Neuronal stem cell (in vitro differentiated cells): ENCODE results near the gene UBE2L3.
A peak's percentile ranks its signal among the peaks of the same experiment; 100 is the strongest.

ENCODE experiments used
- DNase-seq: peaks from one replicate; pipeline ENCODE4 v3.0.0-alpha.2; 2013; ENCODE audit warnings: low spot score
- H2AFZ ChIP-seq: one replicate; pipeline ENCODE4 v1.6.1; 2013; ENCODE audit warnings: mild to moderate bottlenecking, low read length, inconsistent platforms
- H2AK5ac ChIP-seq: 2 replicates; pipeline ENCODE4 v1.6.1; 2013; ENCODE audit warnings: low read depth, mild to moderate bottlenecking, inconsistent platforms, low read length, moderate library complexity, mixed read lengths
- H2BK120ac ChIP-seq: 2 replicates; pipeline ENCODE4 v1.6.1; 2013; ENCODE audit warnings: low read depth, mild to moderate bottlenecking, inconsistent platforms, low read length, moderate library complexity, mixed read lengths
- H2BK12ac ChIP-seq: one replicate; pipeline ENCODE4 v1.6.1; 2013; ENCODE audit warnings: low read length, inconsistent platforms
- H2BK15ac ChIP-seq: 2 replicates; pipeline ENCODE4 v1.6.1; 2013; ENCODE audit warnings: mild to moderate bottlenecking, low read length, inconsistent platforms, mixed read lengths
- H2BK5ac ChIP-seq: one replicate; pipeline ENCODE4 v1.6.1; 2013; ENCODE audit warnings: inconsistent platforms, mild to moderate bottlenecking, low read length, moderate library complexity
- H3K14ac ChIP-seq: one replicate; pipeline ENCODE4 v1.6.1; 2013; ENCODE audit warnings: low read length, inconsistent platforms
- H3K18ac ChIP-seq: 2 replicates; pipeline ENCODE4 v1.6.1; 2013; ENCODE audit warnings: low read length, inconsistent platforms
- H3K23ac ChIP-seq: 2 replicates; pipeline ENCODE4 v1.6.1; 2013; ENCODE audit warnings: low read depth, mild to moderate bottlenecking, mixed read lengths, low read length, inconsistent platforms; ENCODE audit not compliant: poor library complexity
- H3K27ac ChIP-seq: replicated peaks from 3 replicates; pipeline ENCODE4 v1.5.1; 2013; ENCODE audit warnings: low read length, inconsistent platforms
- H3K27me3 ChIP-seq, 3 experiments: 2 replicates each; pipeline ENCODE4 v1.6.1; 2013; ENCODE audit warnings: low read length in 3 of 3, mild to moderate bottlenecking in 2 of 3, inconsistent platforms in 1 of 3, low read depth in 1 of 3, mixed read lengths in 1 of 3, moderate library complexity in 1 of 3; ENCODE audit not compliant: control insufficient read depth in 3 of 3, insufficient read depth in 3 of 3
- H3K36me3 ChIP-seq, 2 donors: replicated peaks in 1 of 2; 2 replicates each; pipeline ENCODE4 v1.6.1; 2013; ENCODE audit warnings: low read length in 2 of 2; ENCODE audit not compliant: control insufficient read depth in 2 of 2, insufficient read depth in 2 of 2
- H3K4ac ChIP-seq: 2 replicates; pipeline ENCODE4 v1.6.1; 2013; ENCODE audit warnings: inconsistent platforms, mild to moderate bottlenecking, low read length, moderate library complexity
- H3K4me1 ChIP-seq, 2 donors: 1 replicate in 1 of 2; 2 replicates in 1 of 2; pipeline ENCODE4 v1.6.1; 2013; ENCODE audit warnings: low read length in 2 of 2, low read depth in 1 of 2; ENCODE audit not compliant: control insufficient read depth in 2 of 2, insufficient read depth in 1 of 2
- H3K4me2 ChIP-seq: one replicate; pipeline ENCODE4 v1.6.1; 2013; ENCODE audit warnings: mild to moderate bottlenecking, low read length, inconsistent platforms; ENCODE audit not compliant: insufficient read depth, poor library complexity, severe bottlenecking
- H3K4me3 ChIP-seq, 2 donors: 2 replicates each; pipeline ENCODE4 v1.5.1; 2013; ENCODE audit warnings: low read length in 2 of 2, mild to moderate bottlenecking in 2 of 2, inconsistent platforms in 1 of 2, moderate library complexity in 1 of 2
- H3K79me1 ChIP-seq: one replicate; pipeline ENCODE4 v1.6.1; 2013; ENCODE audit warnings: low read depth, mild to moderate bottlenecking, inconsistent platforms, low read length, moderate library complexity
- H3K9ac ChIP-seq: one replicate; pipeline ENCODE4 v1.6.1; 2013; ENCODE audit warnings: mild to moderate bottlenecking, low read depth, low read length, inconsistent platforms; ENCODE audit not compliant: poor library complexity
- H3K9me3 ChIP-seq, 2 donors: replicated peaks in 1 of 2; 2 replicates each; pipeline versions ENCODE3 to v1.6.1; 2013; ENCODE audit warnings: low read length in 2 of 2, mild to moderate bottlenecking in 2 of 2, inconsistent platforms in 1 of 2, low read depth in 1 of 2, mixed read lengths in 1 of 2, moderate library complexity in 1 of 2; ENCODE audit not compliant: control insufficient read depth in 2 of 2, insufficient read depth in 1 of 2
- H4K8ac ChIP-seq: one replicate; pipeline ENCODE4 v1.6.1; 2013; ENCODE audit warnings: low read depth, mild to moderate bottlenecking, inconsistent platforms, low read length, moderate library complexity
- H4K91ac ChIP-seq: one replicate; pipeline ENCODE4 v1.6.1; 2013; ENCODE audit warnings: low read length, low read depth, mild to moderate bottlenecking, inconsistent platforms; ENCODE audit not compliant: poor library complexity
- WGBS, 2 donors: extraction: QIAGEN DNeasy Blood & Tissue Kit; methylation state at CpG; one replicate each; pipeline ENCODE4 v1.1.7; 2013; ENCODE audit warnings: missing lambda C conversion rate in 2 of 2, mixed read lengths in 1 of 2; ENCODE audit not compliant: insufficient read length in 2 of 2, insufficient replicate concordance in 1 of 2; ENCODE audit errors: extremely low coverage in 2 of 2; 5-methylcytosine and 5-hydroxymethylcytosine counted together

UBE2L3 gene

GRCh38 chr22:21651521-21652009 is 84.1 kb downstream of the UBE2L3 start:
- peak overlapping the region; percentile 98 for H3K27ac ChIP-seq

GRCh38 chr22:21652010-21652546 is 84.6 kb downstream of the UBE2L3 start:
- H3K4me1 ChIP-seq = peaks cover 25 to 33% of the 10 kb centered on the region in 2 donors
- H2BK12ac ChIP-seq = peak overlapping the region; percentile 100
- H3K36me3 ChIP-seq = peaks cover 29 to 55% of the 10 kb centered on the region in 2 donors
- H3K4me3 ChIP-seq = peak overlapping the region; percentile 97 to 98
- H2BK15ac ChIP-seq = peak overlapping the region; percentile 97
- peak overlapping the region; percentile 91 for H2AFZ ChIP-seq
- H3K79me1 ChIP-seq = peaks cover 18% of the 10 kb centered on the region
- peak overlapping the region; percentile 99 for H4K91ac ChIP-seq
- H2AK5ac ChIP-seq = peak overlapping the region; percentile 100
- peak overlapping the region; percentile 99 for H2BK120ac ChIP-seq
- DNase-seq = peak; percentile 91
- WGBS, 2 donors = no CpG with 5 or more reads among the region's 44 CpGs
- no peak overlapping the region for H4K8ac ChIP-seq
- H3K4me2 ChIP-seq = peak overlapping the region; percentile 80
- no peaks in the 10 kb centered on the region for H3K9me3 ChIP-seq
- peak overlapping the region; percentile 100 for H2BK5ac ChIP-seq
- peak overlapping the region; percentile 98 for H3K27ac ChIP-seq
- peak overlapping the region; percentile 100 for H3K9ac ChIP-seq
- peak overlapping the region; percentile 95 for H3K14ac ChIP-seq
- peak overlapping the region; percentile 100 for H3K18ac ChIP-seq
- no peaks in the 10 kb centered on the region for H3K27me3 ChIP-seq
- peak overlapping the region; percentile 99 for H3K4ac ChIP-seq
- H3K23ac ChIP-seq = peak overlapping the region; percentile 100

More at GRCh38 chr22:21651521-21652009, 84.1 kb downstream of the UBE2L3 start:
- Histone ChIP-seq H4K8ac (peak overlapping the region; percentile 87), H2BK5ac (peak overlapping the region; percentile 100), H3K27me3 (no peaks in the 10 kb centered on the region), H4K91ac (peak overlapping the region; percentile 40), H2AK5ac (peak overlapping the region; percentile 85), H3K4me3 (peak overlapping the region; percentile 83 to 98), H3K23ac (peak overlapping the region; percentile 100), H2BK15ac (peak overlapping the region; percentile 90), H3K14ac (peak overlapping the region; percentile 92), H3K18ac (peak overlapping the region; percentile 94), H3K4ac (peak overlapping the region; percentile 42), H2BK12ac (no peak overlapping the region), H3K9me3 (no peaks in the 10 kb centered on the region), H2AFZ (peak overlapping the region; percentile 91), H3K9ac (peak overlapping the region; percentile 82), H3K79me1 (peaks cover 18% of the 10 kb centered on the region), H3K4me1 (peaks cover 22 to 31% of the 10 kb centered on the region in 2 donors), H3K4me2 (peak overlapping the region; percentile 80), H2BK120ac (peak overlapping the region; percentile 96), H3K36me3 (peaks cover 27 to 54% of the 10 kb centered on the region in 2 donors)
- DNase-seq = peak; percentile 68
- WGBS, 2 donors = no CpG with 5 or more reads among the region's 29 CpGs

GRCh38 chr22:21652547-21653545 is 85.3 kb downstream of the UBE2L3 start:
- Histone ChIP-seq H2BK5ac (peak overlapping the region; percentile 100), H3K23ac (peak overlapping the region; percentile 100), H2AK5ac (peak overlapping the region; percentile 100), H2BK12ac (peak overlapping the region; percentile 100), H3K27me3 (no peaks in the 10 kb centered on the region), H3K79me1 (peaks cover 18% of the 10 kb centered on the region), H3K4me3 (peak overlapping the region; percentile 97 to 98), H3K4me2 (peak overlapping the region; percentile 80), H3K14ac (peak overlapping the region; percentile 95), H2BK120ac (peak overlapping the region; percentile 99), H3K27ac (peak overlapping the region; percentile 97), H3K4me1 (peaks cover 24 to 30% of the 10 kb centered on the region in 2 donors), H4K91ac (peak overlapping the region; percentile 99), H2BK15ac (peak overlapping the region; percentile 97), H2AFZ (peak overlapping the region; percentile 79), H3K18ac (peak overlapping the region; percentile 100), H3K9me3 (no peaks in the 10 kb centered on the region), H3K4ac (peak overlapping the region; percentile 99), H3K36me3 (peaks cover 27 to 52% of the 10 kb centered on the region in 2 donors), H4K8ac (no peak overlapping the region), H3K9ac (peak overlapping the region; percentile 100)
- WGBS, 2 donors = no CpG with 5 or more reads among the region's 40 CpGs
- DNase-seq = peak; percentile 90
